Measurements from ENCODE around the gene IL2RA.
A peak's percentile ranks its signal among the peaks of the same experiment; 100 is the strongest.

Gene IL2RA

DNA sequence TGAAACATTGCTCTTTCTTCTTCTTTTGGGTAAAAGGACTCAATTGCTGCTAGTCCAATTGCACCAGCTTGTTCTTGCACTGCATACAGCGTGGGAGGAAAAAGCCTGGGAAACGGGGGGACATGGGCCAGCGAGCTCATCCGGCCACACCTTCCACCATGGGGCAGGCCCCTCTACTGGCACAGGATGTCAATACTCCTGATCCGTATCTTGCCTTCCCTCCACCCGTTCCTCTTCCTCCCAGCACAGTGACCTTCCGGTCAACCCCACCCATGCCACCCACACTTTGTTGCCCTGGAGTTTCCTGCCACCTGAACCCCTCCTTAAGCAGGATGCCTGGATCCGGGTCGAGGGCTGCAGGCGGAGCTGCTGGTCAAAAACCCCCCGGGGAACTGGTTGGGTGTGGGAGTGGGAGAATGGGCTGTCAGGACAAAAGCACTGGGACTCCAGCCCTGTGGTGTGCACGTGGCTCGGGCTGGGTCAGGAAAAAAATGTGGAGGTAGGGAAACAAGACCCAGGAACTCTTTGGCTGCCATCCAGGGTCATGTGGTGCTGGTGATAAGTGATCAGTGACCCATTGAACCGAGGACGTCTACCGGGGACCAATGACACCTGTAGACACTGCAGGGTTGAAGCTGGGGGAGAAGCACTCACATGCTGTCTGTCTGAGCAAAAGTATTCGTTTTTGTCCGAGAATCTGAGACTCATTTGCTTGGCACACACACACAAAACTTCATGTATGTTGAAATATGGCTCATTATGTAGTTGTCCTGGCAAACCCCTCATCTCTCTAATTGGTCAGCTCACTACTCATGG lies 8.1 kb downstream of the IL2RA start:
- TF ChIP-seq, protein P1, sequence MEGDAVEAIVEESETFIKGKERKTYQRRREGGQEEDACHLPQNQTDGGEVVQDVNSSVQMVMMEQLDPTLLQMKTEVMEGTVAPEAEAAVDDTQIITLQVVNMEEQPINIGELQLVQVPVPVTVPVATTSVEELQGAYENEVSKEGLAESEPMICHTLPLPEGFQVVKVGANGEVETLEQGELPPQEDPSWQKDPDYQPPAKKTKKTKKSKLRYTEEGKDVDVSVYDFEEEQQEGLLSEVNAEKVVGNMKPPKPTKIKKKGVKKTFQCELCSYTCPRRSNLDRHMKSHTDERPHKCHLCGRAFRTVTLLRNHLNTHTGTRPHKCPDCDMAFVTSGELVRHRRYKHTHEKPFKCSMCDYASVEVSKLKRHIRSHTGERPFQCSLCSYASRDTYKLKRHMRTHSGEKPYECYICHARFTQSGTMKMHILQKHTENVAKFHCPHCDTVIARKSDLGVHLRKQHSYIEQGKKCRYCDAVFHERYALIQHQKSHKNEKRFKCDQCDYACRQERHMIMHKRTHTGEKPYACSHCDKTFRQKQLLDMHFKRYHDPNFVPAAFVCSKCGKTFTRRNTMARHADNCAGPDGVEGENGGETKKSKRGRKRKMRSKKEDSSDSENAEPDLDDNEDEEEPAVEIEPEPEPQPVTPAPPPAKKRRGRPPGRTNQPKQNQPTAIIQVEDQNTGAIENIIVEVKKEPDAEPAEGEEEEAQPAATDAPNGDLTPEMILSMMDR (conservative IDR thresholded peaks at IDR 0.05; ENCODE audit: low read length): no peak
- no peak for TF ChIP-seq EZH2phosphoT487 (IDR thresholded peaks at IDR 0.05; ENCODE audit: borderline replicate concordance)
- H3K9me3 ChIP-seq (ENCODE audit: insufficient read depth, low read depth, low read length): no peaks in the 10 kb centered on the region
- H3K4me3 ChIP-seq (ENCODE audit: low read length, poor library complexity, severe bottlenecking): no peak overlapping the region
- H3K79me2 ChIP-seq (ENCODE audit: insufficient read depth, low read length): no peaks in the 10 kb centered on the region
- peaks cover 28% of the 10 kb centered on the region for H3K27me3 ChIP-seq (ENCODE audit: insufficient read depth, low read length, poor library complexity, severe bottlenecking)
- no peaks in the 10 kb centered on the region for H3K36me3 ChIP-seq (ENCODE audit: insufficient read depth, low read length)
- H3K9ac ChIP-seq (ENCODE audit: low read depth, low read length, poor library complexity, severe bottlenecking): no peak overlapping the region
- H2AFZ ChIP-seq (ENCODE audit: low read length): no peak overlapping the region
- no peaks in the 10 kb centered on the region for H3K9me2 ChIP-seq (replicated peaks; ENCODE audit: low read depth, low read length)
- peaks cover 23% of the 10 kb centered on the region for H3K4me1 ChIP-seq (ENCODE audit: insufficient read depth, low read length, poor library complexity, severe bottlenecking)
- no peaks in the 10 kb centered on the region for H3F3A ChIP-seq (ENCODE audit: low read depth)
- no peak overlapping the region for H3K4me2 ChIP-seq (ENCODE audit: low read depth, low read length, poor library complexity, severe bottlenecking)
- H4K20me1 ChIP-seq (ENCODE audit: insufficient read depth, low read length, poor library complexity, severe bottlenecking): no peaks in the 10 kb centered on the region

DNA sequence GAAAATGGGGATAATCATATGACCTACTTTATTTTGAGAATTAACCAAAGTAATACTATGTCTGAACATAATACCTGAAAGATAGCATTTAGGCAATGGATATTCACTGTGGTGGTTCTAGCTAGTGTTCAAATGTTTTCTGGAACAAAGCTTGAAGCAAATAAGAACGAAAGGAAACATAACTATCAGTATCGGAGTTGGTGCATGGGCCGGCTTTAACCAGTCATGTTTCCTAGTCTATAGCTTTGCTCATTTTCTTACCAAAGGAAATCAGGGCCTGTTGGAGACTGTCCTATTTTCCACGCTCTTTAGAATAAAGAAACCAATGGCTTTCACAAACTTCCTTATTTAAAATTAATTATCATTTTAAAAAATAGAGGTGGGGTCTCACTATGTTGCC lies 8.9 kb downstream of the IL2RA start:
- Histone ChIP-seq H3K27me3 (ENCODE audit: insufficient read depth, low read length, poor library complexity, severe bottlenecking) (peaks cover 21% of the 10 kb centered on the region), H3K9me2 (replicated peaks; ENCODE audit: low read depth, low read length) (no peaks in the 10 kb centered on the region), H3K4me2 (ENCODE audit: low read depth, low read length, poor library complexity, severe bottlenecking) (peak overlapping the region; percentile 53), H4K20me1 (ENCODE audit: insufficient read depth, low read length, poor library complexity, severe bottlenecking) (no peaks in the 10 kb centered on the region), H3K9ac (ENCODE audit: low read depth, low read length, poor library complexity, severe bottlenecking) (no peak overlapping the region), H3K4me1 (ENCODE audit: insufficient read depth, low read length, poor library complexity, severe bottlenecking) (peaks cover 23% of the 10 kb centered on the region), H3F3A (ENCODE audit: low read depth) (no peaks in the 10 kb centered on the region), H3K36me3 (ENCODE audit: insufficient read depth, low read length) (no peaks in the 10 kb centered on the region), H2AFZ (ENCODE audit: low read length) (no peak overlapping the region), H3K9me3 (ENCODE audit: insufficient read depth, low read depth, low read length) (no peaks in the 10 kb centered on the region), H3K4me3 (ENCODE audit: low read length, poor library complexity, severe bottlenecking) (no peak overlapping the region), H3K79me2 (ENCODE audit: insufficient read depth, low read length) (no peaks in the 10 kb centered on the region)
- no peak for TF ChIP-seq EZH2phosphoT487 (IDR thresholded peaks at IDR 0.05; ENCODE audit: borderline replicate concordance)
- TF ChIP-seq, protein P1 (conservative IDR thresholded peaks at IDR 0.05; ENCODE audit: low read length): no peak

DNA sequence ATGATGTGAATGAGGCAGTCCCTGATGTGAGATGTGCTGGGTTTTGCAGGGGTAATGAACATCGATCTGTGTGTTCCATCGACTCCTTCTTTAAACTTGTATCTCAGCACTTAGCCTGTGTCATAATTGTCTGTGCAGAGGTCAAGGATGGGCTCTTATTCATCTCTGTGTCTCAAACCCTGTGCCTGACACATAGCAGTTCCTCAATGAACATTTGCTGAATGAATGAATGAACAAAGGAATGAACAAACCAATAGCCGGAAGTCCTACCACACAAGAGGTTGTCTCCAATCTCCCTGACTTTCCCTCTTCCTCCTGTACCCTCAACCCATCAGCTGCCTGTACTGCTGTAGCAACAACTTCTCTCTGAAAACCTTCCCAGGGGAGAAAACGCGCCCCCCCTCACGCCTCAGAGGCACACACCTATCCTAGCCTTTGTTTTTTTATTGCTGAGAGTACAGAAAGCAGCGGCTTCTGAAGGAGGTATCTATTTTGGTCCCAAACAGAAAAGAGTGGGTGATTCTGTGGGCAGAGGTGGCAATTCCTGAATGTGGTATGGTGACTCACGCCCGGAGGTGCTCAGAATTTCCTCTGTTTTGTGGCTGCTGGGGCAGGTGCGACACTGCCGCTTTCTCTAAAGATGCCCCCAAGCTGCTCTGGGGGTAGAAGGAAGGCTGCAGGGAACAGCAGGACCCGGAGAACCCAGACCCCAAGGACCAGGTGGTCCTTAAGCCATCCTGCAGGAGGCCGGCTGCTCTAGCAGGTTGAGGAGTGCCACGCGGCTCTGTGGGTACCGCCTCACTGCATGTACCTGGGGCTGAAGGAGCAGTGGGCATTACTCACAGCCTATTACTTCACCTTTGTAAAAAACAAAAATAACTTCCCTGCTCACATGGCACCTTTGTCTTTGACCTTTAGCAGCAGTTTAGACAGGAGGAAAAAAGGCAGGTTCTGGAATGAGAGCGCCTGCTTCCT lies 9.6 kb downstream of the IL2RA start:
- no peak for TF ChIP-seq EZH2phosphoT487 (IDR thresholded peaks at IDR 0.05; ENCODE audit: borderline replicate concordance)
- TF ChIP-seq, protein P1 (conservative IDR thresholded peaks at IDR 0.05; ENCODE audit: low read length): no peak
- H3K79me2 ChIP-seq (ENCODE audit: insufficient read depth, low read length): no peaks in the 10 kb centered on the region
- peak overlapping the region; percentile 38 for H3K4me3 ChIP-seq (ENCODE audit: low read length, poor library complexity, severe bottlenecking)
- H3K4me1 ChIP-seq (ENCODE audit: insufficient read depth, low read length, poor library complexity, severe bottlenecking): peaks cover 23% of the 10 kb centered on the region
- peak overlapping the region; percentile 53 for H3K4me2 ChIP-seq (ENCODE audit: low read depth, low read length, poor library complexity, severe bottlenecking)
- H3K9me3 ChIP-seq (ENCODE audit: insufficient read depth, low read depth, low read length): no peaks in the 10 kb centered on the region
- H3F3A ChIP-seq (ENCODE audit: low read depth): no peaks in the 10 kb centered on the region
- no peak overlapping the region for H3K9ac ChIP-seq (ENCODE audit: low read depth, low read length, poor library complexity, severe bottlenecking)
- H3K36me3 ChIP-seq (ENCODE audit: insufficient read depth, low read length): no peaks in the 10 kb centered on the region
- H3K9me2 ChIP-seq (replicated peaks; ENCODE audit: low read depth, low read length): no peaks in the 10 kb centered on the region
- no peaks in the 10 kb centered on the region for H4K20me1 ChIP-seq (ENCODE audit: insufficient read depth, low read length, poor library complexity, severe bottlenecking)
- no peak overlapping the region for H2AFZ ChIP-seq (ENCODE audit: low read length)
- peaks cover 15% of the 10 kb centered on the region for H3K27me3 ChIP-seq (ENCODE audit: insufficient read depth, low read length, poor library complexity, severe bottlenecking)
